T-helper 2 cell treated with Interferon-gamma antibody and Interleukin-4, amounts not matched to agents 100 ng/mL and 5 ng/mL, for 36 hours (primary cell): ENCODE data around the gene DDX6. TPM values are rescaled to one million over a fixed set of nuclear protein-coding genes. Genes with fewer than 3 reads are reported as not detected.
"Not testable (repeated sequence)": the region's sequence is repeated elsewhere in the genome, so short reads cannot be mapped to it uniquely, and the experiment has no call there.

Experiments used
- intact Hi-C: fragments of 100-400 bp; cut with micrococcal nuclease; formaldehyde crosslinking; loops from one replicate; pipeline ENCODE4 v1.15.1; 2023
- total RNA-seq: library from RNA; stranded (reverse); gene quantifications from 2 replicates; pipeline ENCODE4 v1.2.3, GENCODE V29; 2022

The DDX6 gene, protein sequence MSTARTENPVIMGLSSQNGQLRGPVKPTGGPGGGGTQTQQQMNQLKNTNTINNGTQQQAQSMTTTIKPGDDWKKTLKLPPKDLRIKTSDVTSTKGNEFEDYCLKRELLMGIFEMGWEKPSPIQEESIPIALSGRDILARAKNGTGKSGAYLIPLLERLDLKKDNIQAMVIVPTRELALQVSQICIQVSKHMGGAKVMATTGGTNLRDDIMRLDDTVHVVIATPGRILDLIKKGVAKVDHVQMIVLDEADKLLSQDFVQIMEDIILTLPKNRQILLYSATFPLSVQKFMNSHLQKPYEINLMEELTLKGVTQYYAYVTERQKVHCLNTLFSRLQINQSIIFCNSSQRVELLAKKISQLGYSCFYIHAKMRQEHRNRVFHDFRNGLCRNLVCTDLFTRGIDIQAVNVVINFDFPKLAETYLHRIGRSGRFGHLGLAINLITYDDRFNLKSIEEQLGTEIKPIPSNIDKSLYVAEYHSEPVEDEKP
- 135 and 142 TPM in 2 replicates for total RNA-seq

- intact Hi-C loops: loop anchor here (1.0 to 5.0 kb wide), 7 partner anchors 85 to 311 kb away; partner anchors contain the start of genes ARCN1, DPAGT1, HYOU1 and RPS25
Measured at GRCh38 chr11:118791111-118791960, at the start of gene DDX6. Gene DDX6, minus strand, starts transcription at chr11:118791164. Its CDS starts 4,913 bp downstream, at chr11:118786251.

GRCh38 chr11:118838905-118839553 lies 48.1 kb upstream of the DDX6 start:
- intact Hi-C loops: no loop called here

GRCh38 chr11:118837868-118838267 lies 46.9 kb upstream of the DDX6 start:
- intact Hi-C loops: no loop called here

GRCh38 chr11:118834427-118835028 lies 43.6 kb upstream of the DDX6 start:
- intact Hi-C loops: no loop called here

- intact Hi-C loops: no loop called here
Measured at GRCh38 chr11:118827118-118827517, 36.2 kb upstream of the DDX6 start.

- intact Hi-C loops: not testable (repeated sequence)
Measured at GRCh38 chr11:118822936-118823510, 32.1 kb upstream of the DDX6 start.

DNA sequence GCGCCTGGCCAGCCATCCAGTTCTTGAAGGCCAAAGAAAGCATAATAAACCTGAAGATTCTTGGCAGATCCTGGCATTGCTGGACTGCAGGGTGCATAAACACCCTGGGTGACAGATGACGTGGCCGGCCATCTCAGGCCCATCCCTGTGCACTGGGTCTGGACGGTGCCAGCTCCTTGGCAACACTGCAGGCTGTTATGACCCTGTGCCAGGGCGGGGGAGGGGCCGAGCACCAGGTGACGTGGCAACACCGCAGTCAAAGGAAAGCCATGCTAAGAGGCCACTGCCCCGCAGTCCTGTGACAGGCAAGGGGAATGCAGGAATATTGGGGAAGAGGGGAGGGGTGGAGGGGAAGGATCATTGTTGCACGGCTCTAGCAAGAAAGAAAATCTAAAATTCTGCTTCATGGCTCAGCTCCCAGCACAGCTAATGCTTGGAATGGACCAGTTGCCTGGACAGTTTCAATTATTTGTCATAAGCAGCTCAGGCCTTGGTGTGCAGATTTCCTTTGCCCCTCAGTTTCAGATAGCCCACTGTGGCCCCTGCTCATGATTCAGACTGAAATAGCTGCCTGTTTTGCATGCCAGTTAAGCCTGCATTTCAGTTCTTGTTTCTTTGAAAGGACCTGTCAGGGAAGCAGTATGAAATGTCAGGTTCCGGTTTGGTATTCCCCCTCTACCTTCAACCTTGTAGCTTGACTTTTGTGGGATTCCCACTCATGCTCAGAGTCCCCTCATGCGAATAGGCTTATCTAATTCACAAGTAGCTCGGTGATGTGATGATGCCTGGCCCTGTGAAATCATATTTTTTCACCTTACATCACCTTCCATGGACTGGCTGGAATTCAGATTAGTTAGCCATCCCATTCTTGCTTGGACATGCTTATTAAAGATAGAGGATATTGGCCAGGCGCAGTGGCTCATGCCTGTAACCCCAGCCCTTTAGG lies 29.7 kb upstream of the DDX6 start:
- intact Hi-C loops: no loop called here

DNA sequence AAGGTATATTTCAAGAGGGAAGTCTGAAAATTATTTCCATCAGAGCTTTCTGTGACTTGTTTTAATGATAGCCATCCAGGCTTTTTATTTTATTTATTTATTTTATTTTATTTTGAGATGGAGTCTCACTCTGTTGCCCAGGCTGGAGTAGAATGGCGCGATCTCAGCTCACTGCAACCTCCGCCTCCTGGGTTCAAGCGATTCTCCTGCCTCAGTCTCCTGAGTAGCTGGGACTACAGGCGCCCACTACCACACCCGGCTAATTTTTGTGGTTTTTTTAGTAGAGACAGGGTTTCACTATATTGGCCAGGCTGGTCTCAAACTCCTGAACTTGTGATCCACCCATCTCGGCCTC lies 29.0 kb upstream of the DDX6 start:
- intact Hi-C loops: not testable (repeated sequence)

- intact Hi-C loops: no loop called here
Measured at GRCh38 chr11:118819334-118820024, 28.5 kb upstream of the DDX6 start.

DNA sequence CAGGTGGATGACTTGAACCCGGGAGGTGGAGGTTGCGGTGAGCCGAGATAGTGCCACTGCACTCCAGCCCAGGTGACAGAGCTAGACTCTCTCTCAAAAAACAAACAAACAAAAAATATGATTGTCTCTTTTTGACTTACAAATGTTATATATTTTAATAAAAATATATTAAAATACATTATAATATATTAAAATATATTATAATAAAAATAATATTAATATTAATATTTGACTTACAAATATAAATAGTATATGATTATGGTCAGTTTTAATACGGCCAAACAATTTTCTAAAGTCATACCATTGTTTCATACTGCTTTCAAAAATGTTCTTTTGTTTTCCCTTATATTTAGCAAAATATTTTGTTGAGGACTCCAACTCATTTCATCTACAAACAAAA lies 27.2 kb upstream of the DDX6 start:
- intact Hi-C loops: no loop called here

DNA sequence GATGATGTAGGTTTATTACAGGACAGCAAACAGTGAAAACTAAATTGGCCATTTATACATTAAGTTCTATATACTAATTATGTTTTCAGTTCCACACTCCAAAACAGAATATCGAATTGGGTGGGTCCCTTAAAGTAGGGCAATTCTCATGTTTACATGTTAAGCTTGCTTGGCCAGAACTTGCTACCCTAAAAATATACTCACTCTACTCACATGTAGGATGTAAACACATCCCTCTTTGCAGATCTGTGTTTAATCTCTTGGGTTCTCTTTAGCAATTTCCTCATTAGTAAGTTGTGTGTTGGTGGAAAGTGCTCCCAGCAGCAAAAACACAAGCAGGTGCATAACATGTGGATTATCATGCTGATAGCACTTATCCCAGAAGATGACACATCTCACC lies 22.6 kb upstream of the DDX6 start:
- intact Hi-C loops: no loop called here

- intact Hi-C loops: no loop called here
Measured at GRCh38 chr11:118812485-118812884, 21.5 kb upstream of the DDX6 start.

GRCh38 chr11:118807800-118808778 lies 17.1 kb upstream of the DDX6 start:
- intact Hi-C loops: no loop called here

- intact Hi-C loops: no loop called here
Measured at GRCh38 chr11:118806400-118806799, 15.4 kb upstream of the DDX6 start.

DNA sequence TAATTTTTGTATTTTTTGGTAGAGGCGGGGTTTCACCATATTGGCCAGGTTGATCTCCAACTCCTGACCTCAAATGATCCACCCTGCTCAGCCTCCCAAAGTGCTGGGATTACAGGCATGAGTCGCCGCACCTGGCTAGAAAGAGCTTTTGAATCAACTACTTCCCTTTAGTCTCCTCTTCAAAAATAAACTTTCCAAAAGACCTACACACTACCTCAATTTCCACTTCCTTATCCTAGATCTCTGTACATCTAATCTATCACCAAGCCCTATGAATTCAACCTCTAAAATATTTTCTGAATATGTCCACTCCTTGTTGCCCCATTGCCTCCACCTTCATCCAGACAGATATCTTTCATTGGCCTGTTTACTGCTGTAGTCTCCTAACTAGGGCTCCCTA lies 13.1 kb upstream of the DDX6 start:
- intact Hi-C loops: no loop called here

DNA sequence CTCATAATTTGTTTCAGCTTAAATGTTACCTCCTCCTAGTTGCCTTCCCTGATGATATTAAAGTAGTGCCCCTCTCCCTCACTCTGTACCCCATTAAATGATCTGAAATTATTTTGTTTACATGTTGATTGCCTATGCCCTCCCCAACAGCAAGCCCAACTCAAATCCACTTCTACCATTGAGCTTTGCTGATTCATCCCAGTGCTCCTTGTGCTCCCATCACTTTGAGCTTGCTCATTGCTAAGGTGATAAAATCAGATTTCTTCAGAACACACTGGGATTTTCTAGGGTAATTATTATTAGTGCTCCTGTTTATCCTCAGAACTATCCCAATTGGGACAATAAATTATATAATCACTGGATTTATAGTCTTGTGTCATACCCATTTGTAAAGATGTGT lies 8.4 kb upstream of the DDX6 start:
- intact Hi-C loops: no loop called here

DNA sequence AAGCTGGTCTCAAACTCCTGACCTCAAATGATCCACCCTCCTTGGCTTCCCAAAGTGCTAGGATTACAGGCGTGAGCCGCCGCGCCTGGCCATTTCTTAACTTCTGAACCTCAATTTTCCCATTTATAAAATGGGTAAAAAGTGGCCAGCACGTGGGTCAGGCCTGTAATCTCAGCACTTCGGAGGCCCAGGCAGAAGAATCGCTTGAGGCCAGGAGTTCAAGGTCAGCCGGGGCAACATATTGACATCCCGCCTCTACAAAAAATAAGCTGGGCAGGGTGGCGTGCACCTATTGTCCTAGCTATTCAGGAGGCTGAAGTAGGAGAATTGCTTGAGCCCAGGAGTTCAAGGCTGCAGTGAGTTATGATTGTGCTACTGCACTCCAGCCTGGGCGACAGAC lies 6.5 kb upstream of the DDX6 start:
- intact Hi-C loops: no loop called here

DNA sequence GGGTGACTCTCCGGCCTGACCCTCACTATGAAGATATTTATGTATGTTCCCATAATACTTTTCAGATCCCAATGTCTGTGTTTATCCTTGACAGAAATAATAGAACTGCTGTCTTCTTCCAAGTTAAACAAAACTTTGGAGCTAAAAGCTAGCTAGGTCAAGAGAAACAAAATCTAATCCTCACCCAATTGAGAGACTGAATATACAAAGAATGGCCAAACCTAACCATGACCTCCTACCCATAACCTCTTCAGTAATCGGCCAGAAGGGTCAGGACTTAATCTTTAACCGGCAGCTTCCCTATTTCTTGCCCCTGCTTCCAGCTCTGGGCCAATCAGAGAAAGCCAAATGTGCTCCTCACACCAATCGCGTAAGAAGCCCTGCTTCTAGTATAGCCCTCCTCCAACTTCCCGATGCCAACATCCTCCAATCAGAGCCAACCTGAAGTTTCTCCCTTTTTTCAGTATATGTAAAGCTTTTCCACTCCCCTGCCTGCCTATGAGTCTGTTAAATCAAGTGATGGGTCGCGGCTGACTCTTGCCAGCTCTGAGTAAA lies 1.7 kb upstream of the DDX6 start:
- intact Hi-C loops: loop anchor here (5.0 kb wide), 2 partner anchors 100 to 310 kb away; partner anchors contain the start of gene DPAGT1
